H1 (cell line): ENCODE results near the gene CGB2. TPM values are rescaled to one million over a fixed set of nuclear protein-coding genes. Genes with fewer than 3 reads are reported as not detected.

Experiments used
- CTCF ChIA-PET: fragments of 300-600 bp; sonication (Branson Sonifier 250); formaldehyde crosslinking; loops from one replicate; lab custom pipeline; 2021; ENCODE audit not compliant: partially characterized antibody; lab: Charles Lee
- POLR2A ChIA-PET: fragments of 300-600 bp; sonication (Branson Sonifier 250); formaldehyde crosslinking; loops from one replicate; lab custom pipeline; 2021; ENCODE audit warnings: inconsistent platforms; ENCODE audit not compliant: partially characterized antibody; lab: Charles Lee
- DNase-seq, 2 experiments: peaks; one replicate each; pipeline versions ENCODE4 v3.0.0 to v3.0.0-alpha.2; 2010 to 2022; ENCODE audit warnings: low spot score in 2 of 2, low read depth in 1 of 2, mixed read lengths in 1 of 2
- FAIRE-seq: peaks from 2 replicates; lab custom pipeline; 2011; peaks lifted over from hg19 to GRCh38; lab: Jason Lieb, UNC
- H2AFZ ChIP-seq: 2 replicates; pipeline ENCODE4 v1.8.1; 2012; ENCODE audit warnings: low read length, inconsistent platforms
- H2AK5ac ChIP-seq: 2 replicates; pipeline ENCODE4 v1.6.1; 2013; ENCODE audit warnings: low read depth, low read length
- H2BK120ac ChIP-seq: replicated peaks from 2 replicates; pipeline ENCODE3; 2013; ENCODE audit warnings: low read depth, low read length, inconsistent platforms
- H2BK12ac ChIP-seq: 2 replicates; pipeline ENCODE4 v1.6.1; 2013; ENCODE audit warnings: low read depth, low read length
- H2BK15ac ChIP-seq: 2 replicates; pipeline ENCODE4 v1.6.1; 2013; ENCODE audit warnings: low read length
- H2BK20ac ChIP-seq: 2 replicates; pipeline ENCODE4 v1.6.1; 2013; ENCODE audit warnings: low read length
- H2BK5ac ChIP-seq: 2 replicates; pipeline ENCODE4 v1.6.1; 2013; ENCODE audit warnings: low read depth, low read length
- H3K14ac ChIP-seq: 2 replicates; pipeline ENCODE4 v1.6.1; 2013; ENCODE audit warnings: inconsistent platforms; ENCODE audit not compliant: insufficient read length
- H3K18ac ChIP-seq: 2 replicates; pipeline ENCODE4 v1.6.1; 2013; ENCODE audit warnings: low read length; ENCODE audit errors: extremely low read depth
- H3K23ac ChIP-seq: 2 replicates; pipeline ENCODE4 v1.6.1; 2013; ENCODE audit warnings: inconsistent platforms; ENCODE audit not compliant: insufficient read length
- H3K23me2 ChIP-seq: 2 replicates; pipeline ENCODE4 v1.6.1; 2013; ENCODE audit warnings: low read depth, low read length
- H3K27ac ChIP-seq: 2 replicates; pipeline ENCODE4 v1.6.1; 2011; ENCODE audit warnings: low read depth, low read length, inconsistent platforms
- H3K27me3 ChIP-seq, 4 experiments: replicated peaks in 1 of 4; 1 replicate in 1 of 4; 2 replicates in 3 of 4; pipeline versions ENCODE4 v1.6.1 to v1.8.1; 2011 to 2013; ENCODE audit warnings: low read length in 3 of 4, mild to moderate bottlenecking in 3 of 4, inconsistent platforms in 2 of 4, mixed read lengths in 2 of 4, moderate library complexity in 1 of 4; ENCODE audit not compliant: control insufficient read depth in 3 of 4, insufficient read depth in 3 of 4; ENCODE audit errors: extremely low read depth in 1 of 4
- H3K36me3 ChIP-seq, 4 experiments: 2 replicates each; pipeline versions ENCODE4 v1.6.1 to v1.8.1; 2011 to 2013; ENCODE audit warnings: mild to moderate bottlenecking in 4 of 4, low read length in 3 of 4, moderate library complexity in 2 of 4, control low read depth in 1 of 4, inconsistent platforms in 1 of 4; ENCODE audit not compliant: insufficient read depth in 4 of 4, control insufficient read depth in 2 of 4
- H3K4ac ChIP-seq: replicated peaks from 2 replicates; pipeline ENCODE3; 2013; ENCODE audit warnings: low read length, low read depth, mixed read lengths, inconsistent platforms; ENCODE audit not compliant: insufficient read length
- H3K4me1 ChIP-seq, 4 experiments: replicated peaks in 1 of 4; 1 replicate in 1 of 4; 2 replicates in 3 of 4; pipeline versions ENCODE4 v1.6.1 to v1.8.1; 2011 to 2013; ENCODE audit warnings: low read length in 3 of 4, inconsistent platforms in 2 of 4, mixed read lengths in 1 of 4; ENCODE audit not compliant: insufficient read depth in 4 of 4, control insufficient read depth in 3 of 4
- H3K4me2 ChIP-seq, 2 experiments: 2 replicates each; pipeline versions ENCODE4 v1.6.1 to v1.8.1; 2011 to 2013; ENCODE audit warnings: low read depth in 2 of 2, low read length in 2 of 2, control low read depth in 1 of 2, inconsistent platforms in 1 of 2, mild to moderate bottlenecking in 1 of 2; ENCODE audit not compliant: insufficient read depth in 1 of 2
- H3K4me3 ChIP-seq, 4 experiments: fragments of 200-600, 300-600 bp in 1 of 4; sonication (generic), shearing (Covaris generic), sonication (Bioruptor Twin) in 1 of 4; 2 replicates each; pipeline versions ENCODE4 v1.5.1 to v1.8.1; 2011 to 2016; ENCODE audit warnings: low read length in 4 of 4, low read depth in 3 of 4, control low read depth in 2 of 4, inconsistent platforms in 2 of 4, mild to moderate bottlenecking in 2 of 4, mixed read lengths in 1 of 4, moderate library complexity in 1 of 4; ENCODE audit not compliant: insufficient read depth in 2 of 4; ENCODE audit errors: extremely low read depth in 1 of 4
- H3K56ac ChIP-seq: replicated peaks from 2 replicates; pipeline ENCODE3; 2013; ENCODE audit warnings: low read depth, mild to moderate bottlenecking, mixed read lengths, low read length, inconsistent platforms; ENCODE audit not compliant: insufficient read length
- H3K79me1 ChIP-seq: 2 replicates; pipeline ENCODE4 v1.6.1; 2013; ENCODE audit warnings: low read depth, low read length, control low read depth
- H3K79me2 ChIP-seq, 2 experiments: 2 replicates each; pipeline versions ENCODE4 v1.6.1 to v1.8.1; 2012 to 2013; ENCODE audit warnings: low read length in 2 of 2, mild to moderate bottlenecking in 2 of 2, inconsistent platforms in 1 of 2; ENCODE audit not compliant: insufficient read depth in 2 of 2, control insufficient read depth in 1 of 2
- H3K9ac ChIP-seq, 4 experiments: replicated peaks in 1 of 4; 1 replicate in 1 of 4; 2 replicates in 3 of 4; pipeline versions ENCODE4 v1.6.1 to v1.8.1; 2011 to 2013; ENCODE audit warnings: low read depth in 3 of 4, low read length in 3 of 4, control low read depth in 2 of 4, mild to moderate bottlenecking in 2 of 4, moderate library complexity in 2 of 4, inconsistent platforms in 1 of 4; ENCODE audit errors: extremely low read depth in 1 of 4
- H3K9me3 ChIP-seq, 2 experiments: 2 replicates each; pipeline versions ENCODE4 v1.6.1 to v1.8.1; 2012 to 2013; ENCODE audit warnings: mild to moderate bottlenecking in 2 of 2, moderate library complexity in 2 of 2, control low read depth in 1 of 2, inconsistent platforms in 1 of 2, low read depth in 1 of 2, low read length in 1 of 2, mixed read lengths in 1 of 2; ENCODE audit not compliant: insufficient read depth in 2 of 2
- H4K20me1 ChIP-seq, 2 experiments: replicated peaks in 1 of 2; 2 replicates each; pipeline versions ENCODE3 to v1.8.1; 2011 to 2013; ENCODE audit warnings: inconsistent platforms in 2 of 2, low read length in 2 of 2, mild to moderate bottlenecking in 1 of 2; ENCODE audit not compliant: insufficient read depth in 2 of 2, control insufficient read depth in 1 of 2
- H4K5ac ChIP-seq: 2 replicates; pipeline ENCODE4 v1.6.1; 2013; ENCODE audit warnings: low read length, low read depth, mixed read lengths, inconsistent platforms; ENCODE audit not compliant: insufficient read length
- H4K8ac ChIP-seq: 2 replicates; pipeline ENCODE4 v1.8.0; 2013; ENCODE audit warnings: mild to moderate bottlenecking, moderate library complexity, low read length, inconsistent platforms; ENCODE audit not compliant: insufficient read depth; ENCODE audit errors: extremely low read depth
- H4K91ac ChIP-seq: replicated peaks from 2 replicates; pipeline ENCODE3; 2013; ENCODE audit warnings: low read length, mixed read lengths, inconsistent platforms; ENCODE audit not compliant: insufficient read length
- CTBP2 ChIP-seq: IDR thresholded peaks from 2 replicates; pipeline ENCODE4 v1.7.0; 2011; ENCODE audit warnings: borderline replicate concordance, mild to moderate bottlenecking, moderate library complexity, mixed read lengths, low read length; ENCODE audit not compliant: insufficient read depth, insufficient read length
- GTF2F1 ChIP-seq: IDR thresholded peaks from 2 replicates; pipeline ENCODE4 v1.6.1; 2012; ENCODE audit warnings: low read depth, low read length, improper control_type of control experiment, borderline replicate concordance
- WGBS, 2 experiments: shearing (Covaris generic) in 1 of 2; methylation state at CpG; one replicate each; pipeline versions ENCODE4 v1.1.6 to v1.1.7; 2013 to 2015; ENCODE audit warnings: low lambda C conversion rate in 2 of 2, mixed read lengths in 2 of 2, inconsistent platforms in 1 of 2, low coverage in 1 of 2, missing lambda C conversion rate in 1 of 2; ENCODE audit not compliant: insufficient replicate concordance in 2 of 2, insufficient coverage in 1 of 2, insufficient read length in 1 of 2; ENCODE audit errors: extremely low coverage in 1 of 2, missing lambda C conversion rate in 1 of 2; 5-methylcytosine and 5-hydroxymethylcytosine counted together
- polyA plus RNA-seq, 7 experiments: library from polyadenylated mRNA; depleted of rRNA in 3 of 7; stranded (reverse) in 5 of 7; unstranded in 2 of 7; fragments of >200 nt in 5 of 7; fragments of 200-250 nt in 2 of 7; gene quantifications; 1 replicate in 5 of 7; 2 replicates in 1 of 7; 4 replicates in 1 of 7; pipeline versions ENCODE4 v1.2.1 to v1.2.3, GENCODE V29; 2011 to 2013; ENCODE audit warnings: missing spikeins in 2 of 7, mixed read lengths in 2 of 7
- total RNA-seq: library from RNA; stranded (reverse); fragmentation: NEBNext Ultra II Directional; extraction: Animal tissue kit (Norgen Biotek cat#: 25700); gene quantifications from 2 replicates; pipeline ENCODE4 v1.2.1, GENCODE V29; 2021

CGB2 gene
- total and polyA plus RNA-seq, 2 of the 8 experiments (the other 6 are each of a cell fraction or from before 2014, with no cell fraction given): 0.71 to 3.2 TPM

GRCh38 chr19:49061445-49061844 lies 29.8 kb downstream of the CGB2 start:
- no peak overlapping the region for H2AFZ ChIP-seq
- H3K9ac ChIP-seq: no peak overlapping the region
- no peak overlapping the region for H3K14ac ChIP-seq
- H3K27me3 ChIP-seq: peaks cover 10 to 44% (median 40%) of the 10 kb centered on the region in 4 experiments
- peaks cover 12% of the 10 kb centered on the region for H3K23me2 ChIP-seq
- no peak overlapping the region for H2BK12ac ChIP-seq
- WGBS, 2 experiments: 83% methylated on average over 18 of the region's 25 CpGs; no CpG with 5 or more reads in 1 of the 2 experiments
- FAIRE-seq: no peak
- no peak overlapping the region for H3K27ac ChIP-seq
- H2BK15ac ChIP-seq: no peak overlapping the region
- no peak overlapping the region for H2BK5ac ChIP-seq
- H3K36me3 ChIP-seq: no peaks in the 10 kb centered on the region
- no peak overlapping the region for H3K4me3 ChIP-seq
- H4K8ac ChIP-seq: no peak overlapping the region; the same call in 1 of the 2 replicates
- H4K91ac ChIP-seq: no peak overlapping the region
- H4K5ac ChIP-seq: no peak overlapping the region
- TF ChIP-seq GTF2F1: no peak
- no peak for TF ChIP-seq CTBP2
- no peak overlapping the region for H3K4me2 ChIP-seq
- no peak overlapping the region for H3K23ac ChIP-seq
- no peak overlapping the region for H2AK5ac ChIP-seq
- H4K20me1 ChIP-seq: peaks cover 0 to 2% of the 10 kb centered on the region in 2 experiments
- H3K18ac ChIP-seq: no peak overlapping the region
- no peak overlapping the region for H3K4ac ChIP-seq
- no peak for DNase-seq
- no peak overlapping the region for H2BK120ac ChIP-seq
- ChIA-PET POLR2A (interaction anchor here (1.2 to 1.5 kb wide), 2 partner anchors 42 to 97 kb away, joined by 3 read pairs; no protein-coding TSS in a partner anchor), CTCF (interaction anchor here (1.1 to 3.5 kb wide), 4 partner anchors 8 to 63 kb away, joined by 3 to 25 read pairs (median 6); no protein-coding TSS in a partner anchor)
- H3K9me3 ChIP-seq: no peaks in the 10 kb centered on the region
- H3K4me1 ChIP-seq: peaks cover 0 to 32% (median 26%) of the 10 kb centered on the region in 4 experiments; a peak in 6 of 7 replicates
- H3K79me2 ChIP-seq: no peaks in the 10 kb centered on the region
- no peak overlapping the region for H3K56ac ChIP-seq
- no peaks in the 10 kb centered on the region for H3K79me1 ChIP-seq
- no peak overlapping the region for H2BK20ac ChIP-seq
